Astrocyte of the cerebellum (primary cell): ENCODE data around the gene TRMT2B.

Experiments used
- DNase-seq: peaks from one replicate; pipeline ENCODE4 v3.0.0-alpha.2; 2011; ENCODE audit warnings: low read depth
- H3K4me3 ChIP-seq: 2 replicates; pipeline ENCODE4 v1.5.1; 2011; ENCODE audit warnings: mild to moderate bottlenecking, low read depth, low read length, moderate library complexity
- in situ Hi-C: cut with HindIII; loops from 2 replicates; pipeline ENCODE4 v1.10.0; 2017; ENCODE audit warnings: low sequenced_read_pairs
- TF ChIP-seq, protein P1 (sequence below): IDR thresholded peaks from 2 replicates; pipeline ENCODE4 v1.5.1; 2012; ENCODE audit warnings: low read length, low read depth, moderate library complexity, mild to moderate bottlenecking; ENCODE audit errors: missing control alignments

The TRMT2B gene

GRCh38 chrX:101051549-101052302 is at the start of gene TRMT2B:
Gene TRMT2B (minus strand): TSS chrX:101052111. CDS start chrX:101042289, 9,822 bp downstream.
- TF ChIP-seq, protein P1, sequence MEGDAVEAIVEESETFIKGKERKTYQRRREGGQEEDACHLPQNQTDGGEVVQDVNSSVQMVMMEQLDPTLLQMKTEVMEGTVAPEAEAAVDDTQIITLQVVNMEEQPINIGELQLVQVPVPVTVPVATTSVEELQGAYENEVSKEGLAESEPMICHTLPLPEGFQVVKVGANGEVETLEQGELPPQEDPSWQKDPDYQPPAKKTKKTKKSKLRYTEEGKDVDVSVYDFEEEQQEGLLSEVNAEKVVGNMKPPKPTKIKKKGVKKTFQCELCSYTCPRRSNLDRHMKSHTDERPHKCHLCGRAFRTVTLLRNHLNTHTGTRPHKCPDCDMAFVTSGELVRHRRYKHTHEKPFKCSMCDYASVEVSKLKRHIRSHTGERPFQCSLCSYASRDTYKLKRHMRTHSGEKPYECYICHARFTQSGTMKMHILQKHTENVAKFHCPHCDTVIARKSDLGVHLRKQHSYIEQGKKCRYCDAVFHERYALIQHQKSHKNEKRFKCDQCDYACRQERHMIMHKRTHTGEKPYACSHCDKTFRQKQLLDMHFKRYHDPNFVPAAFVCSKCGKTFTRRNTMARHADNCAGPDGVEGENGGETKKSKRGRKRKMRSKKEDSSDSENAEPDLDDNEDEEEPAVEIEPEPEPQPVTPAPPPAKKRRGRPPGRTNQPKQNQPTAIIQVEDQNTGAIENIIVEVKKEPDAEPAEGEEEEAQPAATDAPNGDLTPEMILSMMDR: no peak
- peak; percentile 34 for DNase-seq
- peak within 1 kb of the TSS; percentile 51 for H3K4me3 ChIP-seq
- in situ Hi-C loops: no loop called here

- TF ChIP-seq, protein P1: no peak
- peak within 1 kb of the TSS; percentile 58 for H3K4me3 ChIP-seq
- DNase-seq: peak; percentile 76
- in situ Hi-C loops: no loop called here
Measured at GRCh38 chrX:101097546-101098453, 45.9 kb upstream of the TRMT2B start, which contains the start of gene CENPI. Gene CENPI (plus strand): TSS chrX:101098204. CDS start chrX:101101071, 2,867 bp downstream.

GRCh38 chrX:101091817-101092216 is 39.9 kb upstream of the TRMT2B start:
- H3K4me3 ChIP-seq: no peak overlapping the region
- DNase-seq: no peak
- in situ Hi-C loops: no loop called here
- TF ChIP-seq, protein P1: no peak

DNA sequence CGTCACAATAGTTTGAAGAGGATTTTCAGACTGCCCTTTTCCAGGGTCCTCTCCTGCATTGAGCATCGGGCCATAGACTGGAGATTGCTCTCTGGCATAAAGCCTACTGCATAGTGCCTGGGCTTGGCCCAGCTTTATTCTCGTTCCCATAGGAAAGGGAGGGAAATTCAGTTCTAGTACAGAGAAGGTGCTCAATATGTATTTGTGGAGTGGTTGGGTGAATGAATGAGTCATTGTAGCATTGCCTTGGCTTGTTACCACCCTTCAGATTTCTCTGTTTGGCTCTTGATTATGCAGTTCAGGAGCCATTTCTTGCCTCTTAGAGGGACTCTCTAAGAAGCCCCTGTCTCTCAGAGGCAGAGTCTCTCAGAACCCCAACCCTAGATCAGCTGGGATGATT is 29.3 kb upstream of the TRMT2B start:
- DNase-seq: no peak
- in situ Hi-C loops: no loop called here
- TF ChIP-seq, protein P1: no peak
- no peak overlapping the region for H3K4me3 ChIP-seq

DNA sequence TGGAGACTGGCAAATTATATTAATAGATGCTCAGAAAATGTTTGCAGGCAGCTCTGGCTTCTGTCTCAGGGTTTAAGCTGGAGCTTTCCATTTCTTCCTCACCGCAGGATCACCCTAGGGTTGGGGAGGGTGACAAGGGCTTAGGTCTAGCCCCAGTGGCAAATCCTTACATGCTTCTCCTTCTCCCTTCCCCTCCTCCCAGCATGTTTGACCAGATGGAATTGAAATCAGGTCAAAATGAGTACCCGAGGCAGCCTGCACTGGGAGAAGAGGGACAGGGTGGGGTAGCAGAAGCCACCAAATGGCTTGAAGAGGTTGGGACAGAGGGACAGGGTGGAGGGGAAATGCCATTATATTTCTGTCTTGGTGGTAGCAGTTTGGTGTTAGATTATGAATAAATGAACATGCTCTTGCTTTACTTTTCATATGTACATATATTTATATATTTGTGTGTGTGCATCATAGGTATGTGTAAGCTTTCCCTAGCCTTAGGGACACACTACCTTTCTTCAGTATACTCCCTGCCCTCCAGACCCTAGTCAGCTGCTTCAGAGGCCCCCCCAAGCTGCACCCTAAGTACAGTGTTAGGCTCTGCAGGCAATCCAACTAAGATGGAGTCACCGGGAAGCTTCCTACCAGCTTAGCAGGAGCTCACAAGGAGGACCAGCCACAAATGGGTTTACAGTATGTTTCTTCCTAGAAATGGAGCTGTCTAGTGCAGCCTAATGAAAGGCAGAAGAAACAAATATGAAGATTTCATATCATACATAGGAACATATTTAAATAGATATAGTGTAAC is 28.6 kb upstream of the TRMT2B start:
- H3K4me3 ChIP-seq: peak overlapping the region; percentile 52
- in situ Hi-C loops: no loop called here
- TF ChIP-seq, protein P1: no peak
- DNase-seq: no peak
